Muscle layer of colon (tissue), 2 donors: ENCODE measurements around the gene GPX8.

Source experiments
- H3K27ac ChIP-seq: one replicate; pipeline ENCODE4 v1.7.0; 2013; ENCODE audit warnings: low read depth, mild to moderate bottlenecking, low read length, moderate library complexity
- H3K27me3 ChIP-seq, 2 donors: one replicate each; pipeline ENCODE4 v1.7.0; 2013; ENCODE audit warnings: low read length in 2 of 2, mild to moderate bottlenecking in 2 of 2; ENCODE audit not compliant: insufficient read depth in 2 of 2, control insufficient read depth in 1 of 2
- H3K36me3 ChIP-seq: one replicate; pipeline ENCODE4 v1.7.0; 2013; ENCODE audit warnings: mild to moderate bottlenecking, low read length; ENCODE audit not compliant: insufficient read depth
- H3K4me1 ChIP-seq: one replicate; pipeline ENCODE4 v1.7.0; 2013; ENCODE audit warnings: mild to moderate bottlenecking, low read length; ENCODE audit not compliant: insufficient read depth
- H3K4me3 ChIP-seq, 2 donors: one replicate each; pipeline ENCODE4 v1.7.0; 2013; ENCODE audit warnings: low read length in 2 of 2, low read depth in 1 of 2, mild to moderate bottlenecking in 1 of 2, moderate library complexity in 1 of 2
- H3K9ac ChIP-seq: one replicate; pipeline ENCODE4 v1.7.0; 2013; ENCODE audit warnings: low read length
- H3K9me3 ChIP-seq: one replicate; pipeline ENCODE4 v1.7.0; 2013; ENCODE audit warnings: mild to moderate bottlenecking, low read length
- donor health status: abdominal sarcoma.
- donor health status: Adenocarcinoma of cecum.

Gene GPX8

GRCh38 chr5:55146543-55147151, 13.3 kb upstream of the GPX8 start:
- Histone ChIP-seq H3K27me3 (no peaks in the 10 kb centered on the region), H3K36me3 (no peaks in the 10 kb centered on the region), H3K9me3 (no peaks in the 10 kb centered on the region), H3K4me1 (no peaks in the 10 kb centered on the region), H3K4me3 (no peak overlapping the region), H3K9ac (no peak overlapping the region), H3K27ac (no peak overlapping the region)

- H3K4me3 ChIP-seq = no peak overlapping the region
- H3K27me3 ChIP-seq = no peaks in the 10 kb centered on the region
- no peaks in the 10 kb centered on the region for H3K36me3 ChIP-seq
- no peaks in the 10 kb centered on the region for H3K4me1 ChIP-seq
- no peaks in the 10 kb centered on the region for H3K9me3 ChIP-seq
- no peak overlapping the region for H3K9ac ChIP-seq
- no peak overlapping the region for H3K27ac ChIP-seq
These were observed 10.6 kb upstream of the GPX8 start for GRCh38 chr5:55149308-55149795.

GRCh38 chr5:55151923-55152842, 7.8 kb upstream of the GPX8 start:
- Histone ChIP-seq H3K4me1 (no peaks in the 10 kb centered on the region), H3K9ac (no peak overlapping the region), H3K36me3 (no peaks in the 10 kb centered on the region), H3K9me3 (no peaks in the 10 kb centered on the region), H3K27me3 (no peaks in the 10 kb centered on the region), H3K27ac (no peak overlapping the region), H3K4me3 (no peak overlapping the region)

DNA sequence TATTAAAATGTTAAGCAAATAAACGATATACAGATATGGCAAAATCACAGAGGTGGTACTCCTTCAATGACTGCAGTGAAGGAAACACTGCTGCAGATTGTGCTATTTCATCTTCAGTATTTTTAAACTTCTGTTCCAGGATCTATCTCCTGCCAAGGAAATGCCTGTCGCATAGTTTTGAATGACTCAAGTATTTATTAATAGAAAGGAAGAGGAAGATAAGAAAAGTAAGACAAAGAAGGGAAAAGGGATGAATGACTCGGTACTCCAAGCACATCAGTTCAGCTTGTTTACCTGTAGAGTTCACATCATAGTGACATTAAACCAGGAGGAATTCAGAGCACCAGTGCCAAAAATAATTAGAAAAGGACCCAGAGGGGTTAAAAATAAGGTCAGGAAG, 5.1 kb upstream of the GPX8 start:
- no peaks in the 10 kb centered on the region for H3K27me3 ChIP-seq
- peaks cover 4% of the 10 kb centered on the region for H3K4me1 ChIP-seq
- H3K9me3 ChIP-seq = no peaks in the 10 kb centered on the region
- H3K36me3 ChIP-seq = no peaks in the 10 kb centered on the region
- H3K9ac ChIP-seq = no peak overlapping the region
- H3K4me3 ChIP-seq = no peak overlapping the region
- no peak overlapping the region for H3K27ac ChIP-seq

- Histone ChIP-seq H3K27me3 (no peaks in the 10 kb centered on the region), H3K9ac (no peak overlapping the region), H3K9me3 (no peaks in the 10 kb centered on the region), H3K4me3 (peak overlapping the region in 1 of 2 donors; percentile 84), H3K36me3 (peaks cover 4% of the 10 kb centered on the region), H3K4me1 (peaks cover 4% of the 10 kb centered on the region), H3K27ac (no peak overlapping the region)
These were observed 680 bp downstream of the GPX8 start for GRCh38 chr5:55160493-55161209.

DNA sequence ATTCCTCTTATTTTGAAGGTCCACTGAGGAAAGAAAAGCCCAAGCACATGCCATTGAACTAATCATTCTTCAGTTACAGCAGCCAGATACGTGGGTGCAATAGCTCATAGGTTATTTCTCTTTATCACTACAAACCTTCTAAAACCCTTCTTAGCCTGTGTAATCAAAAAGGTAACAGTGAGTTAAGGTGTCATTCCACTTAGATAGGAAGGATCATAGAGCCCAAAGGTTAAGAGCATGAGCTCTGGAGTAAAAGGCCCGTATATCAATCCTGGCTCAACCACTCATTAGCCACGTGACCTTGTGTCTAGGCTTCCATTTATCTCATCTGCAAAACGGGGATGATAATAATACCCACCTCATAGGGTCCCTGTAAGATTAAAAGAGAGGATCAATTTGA, 2.7 kb downstream of the GPX8 start:
- Histone ChIP-seq H3K27ac (no peak overlapping the region), H3K27me3 (no peaks in the 10 kb centered on the region), H3K9me3 (no peaks in the 10 kb centered on the region), H3K36me3 (peaks cover 4% of the 10 kb centered on the region), H3K4me1 (peaks cover 4% of the 10 kb centered on the region), H3K9ac (no peak overlapping the region), H3K4me3 (no peak overlapping the region)

DNA sequence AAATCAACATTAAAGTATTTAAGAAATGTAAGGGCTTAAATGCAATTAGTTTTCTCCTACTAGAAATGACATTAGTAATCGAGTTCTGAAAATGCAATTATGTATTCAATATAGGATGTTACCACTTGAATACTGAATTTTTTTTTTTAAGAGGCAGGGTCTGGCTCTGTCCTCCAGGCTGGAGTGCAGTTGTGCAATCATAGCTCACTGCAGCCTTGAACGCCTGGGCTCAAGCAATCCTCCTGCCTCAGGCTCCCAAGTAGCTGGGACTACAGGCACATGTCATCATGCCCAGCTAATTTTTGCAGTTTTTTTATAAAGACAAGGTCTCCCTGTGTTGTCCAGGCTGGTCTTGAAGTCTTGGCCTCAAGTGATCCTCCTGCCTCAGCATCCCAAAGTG, 11.5 kb downstream of the GPX8 start:
- Histone ChIP-seq H3K27me3 (peaks cover 36 to 39% of the 10 kb centered on the region in 2 donors), H3K9me3 (no peaks in the 10 kb centered on the region)

GRCh38 chr5:55172051-55172899, 12.3 kb downstream of the GPX8 start:
- Histone ChIP-seq H3K9me3 (no peaks in the 10 kb centered on the region), H3K36me3 (no peaks in the 10 kb centered on the region), H3K4me1 (peaks cover 22% of the 10 kb centered on the region), H3K9ac (no peak overlapping the region), H3K4me3 (peak overlapping the region; percentile 50 to 59), H3K27me3 (peaks cover 44 to 47% of the 10 kb centered on the region in 2 donors), H3K27ac (no peak overlapping the region)

More for the DNA sequence above, 11.5 kb downstream of the GPX8 start:
- no peak overlapping the region for H3K4me3 ChIP-seq
- no peaks in the 10 kb centered on the region for H3K36me3 ChIP-seq
- H3K9ac ChIP-seq = no peak overlapping the region
- no peak overlapping the region for H3K27ac ChIP-seq
- H3K4me1 ChIP-seq = peaks cover 22% of the 10 kb centered on the region

DNA sequence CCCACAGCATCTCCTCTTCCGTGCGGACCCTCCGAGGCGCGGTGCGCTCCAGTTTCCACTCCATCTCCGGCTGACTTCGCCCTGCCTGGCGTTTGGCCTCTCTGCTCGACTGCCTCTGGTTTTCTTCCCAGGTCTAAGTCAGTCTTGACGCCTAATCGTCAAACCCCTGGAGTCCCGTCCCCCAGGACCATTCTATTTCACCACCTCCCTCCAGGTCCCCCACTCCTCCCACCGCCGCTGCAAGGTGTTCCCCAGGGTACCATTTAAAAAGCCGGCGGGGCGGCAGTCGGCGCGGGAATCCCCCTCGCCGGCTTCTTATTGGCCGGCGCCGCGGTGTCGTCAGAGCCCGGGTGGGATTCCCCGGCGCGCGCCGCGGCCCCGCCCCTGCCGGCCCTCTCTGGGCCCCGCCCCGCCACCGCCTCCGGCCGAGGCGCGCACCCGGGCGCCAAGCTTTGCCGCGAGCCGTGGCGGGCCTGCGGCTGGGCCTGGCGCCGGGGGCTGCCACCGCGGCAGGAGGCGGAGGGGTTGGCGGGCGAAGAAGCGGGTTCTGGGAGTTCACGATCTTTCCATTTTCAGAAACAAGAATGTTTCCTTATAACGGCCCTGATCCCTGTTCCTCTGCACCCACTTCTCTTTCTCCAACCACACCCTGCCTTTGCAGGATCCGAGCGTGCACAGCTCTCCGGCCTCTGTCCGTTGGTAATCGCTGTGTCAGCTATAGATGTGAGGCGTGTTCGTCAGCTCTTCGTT, 13.1 kb downstream of the GPX8 start, which contains the start of gene CDC20B:
Gene CDC20B, minus strand, starts transcription at position 241 of the 750 bp plus-strand sequence. Its CDS starts 177 bp downstream, at position 64.
- no peaks in the 10 kb centered on the region for H3K9me3 ChIP-seq
- H3K27me3 ChIP-seq = peaks cover 51 to 53% of the 10 kb centered on the region in 2 donors
- H3K9ac ChIP-seq = no peak within 1 kb of the TSS
- H3K36me3 ChIP-seq = no peaks in the 10 kb centered on the region
- peaks cover 22% of the 10 kb centered on the region for H3K4me1 ChIP-seq
- no peak within 1 kb of the TSS for H3K27ac ChIP-seq
- peak within 1 kb of the TSS; percentile 50 to 76 for H3K4me3 ChIP-seq

DNA sequence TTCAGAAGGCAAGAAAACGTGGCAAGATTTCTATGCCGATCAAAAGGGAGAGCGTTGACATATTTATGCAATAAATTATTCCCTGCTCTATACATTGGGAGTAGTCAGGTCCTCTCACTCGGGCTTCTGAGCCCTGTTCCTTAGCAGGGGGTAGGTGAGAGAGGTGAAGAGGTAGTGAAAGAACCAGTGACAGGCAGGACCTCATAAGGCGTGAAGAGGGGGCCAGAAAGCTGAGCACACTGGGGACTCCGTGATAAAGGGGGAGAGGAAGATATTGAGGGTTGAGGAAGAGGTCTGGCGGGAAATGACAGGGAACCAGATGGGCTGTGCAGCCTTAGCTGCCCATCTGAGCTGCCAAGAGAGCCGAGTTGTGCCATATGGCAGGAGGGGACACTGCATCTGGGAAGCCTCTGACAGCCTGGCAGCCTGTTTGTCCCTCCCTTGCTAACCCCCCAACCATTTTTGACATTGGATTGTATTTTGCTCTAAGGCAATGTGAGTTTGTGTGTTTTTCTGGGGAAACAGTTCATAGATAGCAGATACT, 13.8 kb downstream of the GPX8 start:
- no peak overlapping the region for H3K9ac ChIP-seq
- H3K4me3 ChIP-seq = peak overlapping the region in 1 of 2 donors; percentile 76
- no peak overlapping the region for H3K27ac ChIP-seq
- peaks cover 22% of the 10 kb centered on the region for H3K4me1 ChIP-seq
- H3K27me3 ChIP-seq = peaks cover 51 to 58% of the 10 kb centered on the region in 2 donors
- no peaks in the 10 kb centered on the region for H3K9me3 ChIP-seq
- no peaks in the 10 kb centered on the region for H3K36me3 ChIP-seq
